C4-2B (cell line): ENCODE results near the gene TMEM220.

ENCODE experiments used
- CTCF ChIP-seq: fragments of 450-650 bp; conservative IDR thresholded peaks from 2 replicates; pipeline ENCODE4 v1.5.1; 2017; ENCODE audit warnings: mild to moderate bottlenecking
- ZFX ChIP-seq: fragments of 450-650 bp; IDR thresholded peaks from 2 replicates; pipeline ENCODE4 v1.6.1; 2017

GRCh38 chr17:10750210-10750609, 20.4 kb upstream of the TMEM220 start:
- TF ChIP-seq CTCF (no peak), ZFX (no peak)
